Measurements from ENCODE around the gene FOXC1.

DNA sequence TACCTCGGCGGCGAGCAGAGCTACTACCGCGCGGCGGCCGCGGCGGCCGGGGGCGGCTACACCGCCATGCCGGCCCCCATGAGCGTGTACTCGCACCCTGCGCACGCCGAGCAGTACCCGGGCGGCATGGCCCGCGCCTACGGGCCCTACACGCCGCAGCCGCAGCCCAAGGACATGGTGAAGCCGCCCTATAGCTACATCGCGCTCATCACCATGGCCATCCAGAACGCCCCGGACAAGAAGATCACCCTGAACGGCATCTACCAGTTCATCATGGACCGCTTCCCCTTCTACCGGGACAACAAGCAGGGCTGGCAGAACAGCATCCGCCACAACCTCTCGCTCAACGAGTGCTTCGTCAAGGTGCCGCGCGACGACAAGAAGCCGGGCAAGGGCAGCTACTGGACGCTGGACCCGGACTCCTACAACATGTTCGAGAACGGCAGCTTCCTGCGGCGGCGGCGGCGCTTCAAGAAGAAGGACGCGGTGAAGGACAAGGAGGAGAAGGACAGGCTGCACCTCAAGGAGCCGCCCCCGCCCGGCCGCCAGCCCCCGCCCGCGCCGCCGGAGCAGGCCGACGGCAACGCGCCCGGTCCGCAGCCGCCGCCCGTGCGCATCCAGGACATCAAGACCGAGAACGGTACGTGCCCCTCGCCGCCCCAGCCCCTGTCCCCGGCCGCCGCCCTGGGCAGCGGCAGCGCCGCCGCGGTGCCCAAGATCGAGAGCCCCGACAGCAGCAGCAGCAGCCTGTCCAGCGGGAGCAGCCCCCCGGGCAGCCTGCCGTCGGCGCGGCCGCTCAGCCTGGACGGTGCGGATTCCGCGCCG lies 994 bp downstream of the FOXC1 start:
- TF ChIP-seq, protein P1, sequence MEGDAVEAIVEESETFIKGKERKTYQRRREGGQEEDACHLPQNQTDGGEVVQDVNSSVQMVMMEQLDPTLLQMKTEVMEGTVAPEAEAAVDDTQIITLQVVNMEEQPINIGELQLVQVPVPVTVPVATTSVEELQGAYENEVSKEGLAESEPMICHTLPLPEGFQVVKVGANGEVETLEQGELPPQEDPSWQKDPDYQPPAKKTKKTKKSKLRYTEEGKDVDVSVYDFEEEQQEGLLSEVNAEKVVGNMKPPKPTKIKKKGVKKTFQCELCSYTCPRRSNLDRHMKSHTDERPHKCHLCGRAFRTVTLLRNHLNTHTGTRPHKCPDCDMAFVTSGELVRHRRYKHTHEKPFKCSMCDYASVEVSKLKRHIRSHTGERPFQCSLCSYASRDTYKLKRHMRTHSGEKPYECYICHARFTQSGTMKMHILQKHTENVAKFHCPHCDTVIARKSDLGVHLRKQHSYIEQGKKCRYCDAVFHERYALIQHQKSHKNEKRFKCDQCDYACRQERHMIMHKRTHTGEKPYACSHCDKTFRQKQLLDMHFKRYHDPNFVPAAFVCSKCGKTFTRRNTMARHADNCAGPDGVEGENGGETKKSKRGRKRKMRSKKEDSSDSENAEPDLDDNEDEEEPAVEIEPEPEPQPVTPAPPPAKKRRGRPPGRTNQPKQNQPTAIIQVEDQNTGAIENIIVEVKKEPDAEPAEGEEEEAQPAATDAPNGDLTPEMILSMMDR (IDR thresholded peaks at IDR 0.05), result no peak
- peak; percentile 98 for TF ChIP-seq EZH2 (IDR thresholded peaks at IDR 0.05)
- peak; percentile 98 for TF ChIP-seq EZH2phosphoT487 (IDR thresholded peaks at IDR 0.05)

Data from neural progenitor cell (in vitro differentiated cells).